EH (cell line): ENCODE results near the gene MVB12B.

ENCODE experiments used
- DNase-seq: peaks from one replicate; pipeline ENCODE4 v3.0.0-alpha.2; 2015; ENCODE audit warnings: low read depth

Gene MVB12B

DNA sequence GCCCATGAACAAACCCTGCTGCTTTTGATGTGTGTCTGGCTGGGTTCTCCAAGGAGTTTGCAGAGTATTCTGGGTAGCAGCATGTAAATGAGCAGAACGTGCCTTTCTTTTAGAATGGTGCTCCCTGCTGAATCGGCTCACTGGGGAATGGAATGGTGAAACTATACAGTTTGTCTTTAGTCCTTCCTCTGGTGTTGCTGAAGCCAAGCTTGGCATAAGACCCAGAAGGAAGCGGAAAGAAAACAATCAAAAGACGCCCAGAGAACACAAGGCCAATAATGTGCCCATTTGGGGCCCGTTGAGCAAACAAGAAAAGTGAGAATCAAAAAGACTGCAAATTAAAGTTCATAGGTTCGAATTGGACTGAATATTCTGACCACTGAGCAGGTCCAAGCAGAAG lies 60.1 kb downstream of the MVB12B start:
- no peak for DNase-seq

DNA sequence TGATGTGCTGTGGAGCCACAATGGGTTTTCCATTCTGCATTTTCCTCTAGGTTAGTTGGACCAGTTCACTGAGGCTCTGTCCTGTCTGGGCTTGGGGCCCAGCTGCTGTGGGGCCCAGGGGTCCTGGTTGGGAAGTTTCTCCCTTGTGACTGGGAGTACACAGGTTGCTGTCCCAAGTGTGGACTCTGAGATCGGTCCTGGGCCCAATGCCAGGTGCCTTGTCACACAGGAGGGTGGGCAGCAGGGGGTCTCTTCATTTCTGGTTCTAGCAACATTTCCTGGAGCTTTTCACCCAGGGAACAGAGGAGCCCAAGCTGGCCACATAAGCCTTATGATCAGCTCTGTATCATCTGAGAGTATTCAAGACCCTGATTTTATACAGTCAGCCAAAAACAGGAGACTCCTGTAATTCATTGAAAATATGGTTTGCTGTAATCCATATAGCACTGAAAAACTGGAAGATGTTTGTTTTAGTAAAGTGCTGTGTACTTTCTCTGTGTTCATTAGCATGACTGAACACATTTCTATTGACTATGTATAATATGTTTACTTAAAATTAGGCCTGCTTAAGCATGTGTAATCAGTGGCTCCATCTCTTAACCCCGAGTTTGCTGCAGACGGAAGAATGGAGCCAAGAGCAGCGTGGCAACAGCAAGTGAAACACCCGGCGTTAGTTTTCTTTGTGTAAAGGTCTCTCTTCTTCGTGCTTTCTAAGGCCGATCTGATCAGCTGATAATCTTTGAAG lies 62.5 kb downstream of the MVB12B start:
- DNase-seq: no peak

DNA sequence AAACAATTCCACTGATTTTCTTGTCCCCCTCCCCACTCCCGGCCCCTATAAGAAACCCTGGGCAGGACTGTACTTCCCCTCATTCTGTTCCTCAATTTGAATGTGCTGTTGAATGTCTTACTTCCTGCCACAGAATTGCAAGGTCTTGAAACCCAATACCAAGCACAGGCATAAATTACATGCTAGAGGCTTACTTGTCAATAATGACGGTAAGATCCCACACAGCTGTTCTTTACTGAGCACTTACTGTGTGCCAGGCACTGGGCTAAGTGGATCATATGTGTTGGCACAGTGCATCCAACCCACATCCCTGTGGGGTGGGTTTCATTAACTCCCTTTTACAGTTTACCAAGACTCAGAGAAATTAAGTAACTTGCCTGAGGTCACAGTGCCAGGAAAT lies 63.4 kb downstream of the MVB12B start:
- no peak for DNase-seq

DNA sequence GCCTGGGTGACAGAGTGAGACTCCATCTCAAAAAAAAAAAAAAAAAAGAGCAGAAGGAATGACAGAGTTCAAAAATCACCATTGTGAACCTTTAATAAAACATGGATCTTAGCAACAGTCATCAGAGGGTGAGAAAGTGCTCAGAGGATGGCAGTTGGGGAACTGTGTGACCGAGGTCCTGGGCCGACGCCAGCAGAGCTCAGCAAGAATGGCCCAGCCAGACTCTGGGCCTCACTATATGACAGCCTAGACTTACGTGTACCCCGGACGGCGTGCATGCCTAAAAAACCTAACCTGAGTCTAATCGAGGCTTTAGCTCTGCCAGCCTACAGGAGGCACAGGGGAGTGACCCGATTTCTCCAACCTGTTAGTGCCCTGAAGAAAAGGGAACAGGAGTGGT lies 64.3 kb downstream of the MVB12B start:
- DNase-seq: no peak

DNA sequence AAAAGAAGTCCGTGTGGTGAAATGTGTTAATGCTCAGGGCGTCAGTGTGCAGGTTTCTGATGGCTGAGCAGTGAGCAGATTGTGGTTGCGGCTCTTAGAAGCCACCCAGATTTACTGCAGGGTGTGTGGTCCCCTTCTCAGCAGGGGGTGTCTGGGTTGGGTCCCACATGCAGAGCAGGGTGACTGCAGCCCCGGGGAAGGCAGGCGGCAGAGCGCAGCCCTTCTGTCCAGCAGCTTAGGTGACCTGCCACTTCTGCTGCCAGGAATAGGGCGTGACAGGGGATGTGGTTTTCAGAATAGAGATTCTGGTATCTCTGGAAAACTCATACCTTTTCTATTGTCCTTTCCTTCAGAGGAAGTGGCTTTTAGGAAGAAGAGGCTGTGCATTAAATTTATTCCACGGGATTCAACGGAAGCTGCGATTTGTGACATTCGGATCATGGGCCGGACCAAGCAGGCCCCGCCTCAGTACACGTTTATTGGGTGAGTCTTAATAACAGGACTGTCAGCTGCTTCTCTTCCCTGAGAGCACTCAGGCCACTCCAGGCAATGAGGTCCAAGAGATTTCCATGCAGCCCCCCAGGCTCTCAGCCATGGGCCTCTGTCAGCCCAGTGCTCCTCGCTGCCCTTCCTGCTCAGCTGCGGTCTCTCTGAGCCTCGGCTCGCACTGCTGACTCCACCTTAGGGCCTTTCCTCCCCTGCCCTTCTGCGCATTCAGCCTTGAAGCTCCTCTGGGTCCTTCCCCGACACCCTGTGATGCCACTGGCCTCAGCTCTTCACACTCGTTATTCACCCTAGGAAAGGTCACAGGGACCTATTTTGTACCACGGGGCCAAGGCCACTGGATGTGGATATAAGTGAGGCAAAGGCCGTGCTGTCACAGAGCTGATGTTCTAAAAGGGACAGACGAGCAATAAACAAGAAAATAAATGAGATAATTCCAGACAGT lies 65.4 kb downstream of the MVB12B start:
- DNase-seq: no peak

DNA sequence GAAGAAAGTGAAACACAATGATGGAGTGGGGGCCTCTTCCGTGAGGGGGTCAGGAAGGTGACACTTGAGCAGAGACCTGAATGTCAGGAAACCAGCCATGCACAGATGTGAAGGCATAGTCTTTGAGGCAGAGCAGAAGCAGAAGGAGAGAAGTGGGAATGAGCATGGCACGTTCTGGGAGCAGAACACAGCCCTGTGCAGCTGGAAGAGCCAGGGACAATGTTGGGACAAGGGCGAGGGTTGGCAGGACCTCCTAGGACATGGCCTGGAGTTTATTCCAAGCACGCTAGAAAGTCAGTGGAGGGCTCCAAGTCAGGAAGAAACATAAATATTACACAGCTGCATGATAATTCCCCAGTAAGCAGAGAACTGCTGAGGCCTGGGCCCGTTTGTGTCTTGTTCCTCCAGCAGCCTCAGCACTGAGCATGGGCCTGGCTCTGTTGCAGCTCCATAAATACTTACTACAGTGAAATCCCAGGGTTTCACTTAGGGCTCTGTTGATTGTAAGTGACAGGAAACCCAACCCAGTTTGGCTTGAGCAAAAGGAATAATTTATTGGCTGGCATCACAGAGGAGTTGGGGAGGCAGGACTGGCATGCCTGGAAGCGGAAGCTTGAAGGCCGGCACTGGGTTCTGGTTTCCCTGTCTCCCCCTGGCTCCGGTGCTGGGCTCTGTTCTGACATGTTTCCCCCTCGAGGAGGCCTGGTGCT lies 66.2 kb downstream of the MVB12B start:
- no peak for DNase-seq

DNA sequence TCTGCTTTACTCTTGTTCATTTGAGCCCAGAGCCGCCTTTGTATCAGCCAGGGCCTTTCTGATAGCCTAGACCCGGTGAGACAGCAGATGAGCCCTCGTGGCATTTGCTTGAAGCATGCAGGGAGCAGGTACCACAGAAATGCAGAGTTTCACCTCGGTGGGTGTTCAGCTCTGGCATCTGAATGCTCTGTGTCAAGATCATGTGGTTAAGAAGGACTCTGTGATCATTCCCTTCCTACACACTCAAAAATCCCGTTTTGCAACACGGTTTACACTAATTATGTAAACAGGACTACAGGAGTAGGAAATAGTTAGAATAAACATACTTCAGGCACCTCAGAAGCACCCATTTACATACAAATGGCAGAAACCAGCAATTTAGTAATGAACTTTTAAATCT lies 67.2 kb downstream of the MVB12B start:
- no peak for DNase-seq

DNA sequence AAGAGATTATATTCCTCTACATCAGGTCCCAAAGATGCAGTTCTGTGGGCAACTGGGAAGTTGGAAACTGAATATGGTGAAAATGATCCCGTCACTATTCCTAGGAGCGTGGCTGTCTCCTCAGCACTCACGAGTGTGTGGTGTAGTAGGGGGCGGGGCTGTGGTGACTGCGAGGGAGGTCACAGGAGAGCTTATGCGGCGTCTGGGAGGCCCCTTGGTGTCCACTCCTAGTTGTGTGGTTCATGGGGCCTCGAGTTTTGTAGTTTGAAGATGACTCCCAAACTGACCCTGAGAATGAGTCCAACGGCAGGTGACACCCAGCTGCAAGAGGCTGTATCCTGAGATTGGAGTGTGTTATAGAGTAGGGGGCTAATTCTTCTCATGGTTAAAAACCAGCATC lies 68.2 kb downstream of the MVB12B start:
- no peak for DNase-seq

DNA sequence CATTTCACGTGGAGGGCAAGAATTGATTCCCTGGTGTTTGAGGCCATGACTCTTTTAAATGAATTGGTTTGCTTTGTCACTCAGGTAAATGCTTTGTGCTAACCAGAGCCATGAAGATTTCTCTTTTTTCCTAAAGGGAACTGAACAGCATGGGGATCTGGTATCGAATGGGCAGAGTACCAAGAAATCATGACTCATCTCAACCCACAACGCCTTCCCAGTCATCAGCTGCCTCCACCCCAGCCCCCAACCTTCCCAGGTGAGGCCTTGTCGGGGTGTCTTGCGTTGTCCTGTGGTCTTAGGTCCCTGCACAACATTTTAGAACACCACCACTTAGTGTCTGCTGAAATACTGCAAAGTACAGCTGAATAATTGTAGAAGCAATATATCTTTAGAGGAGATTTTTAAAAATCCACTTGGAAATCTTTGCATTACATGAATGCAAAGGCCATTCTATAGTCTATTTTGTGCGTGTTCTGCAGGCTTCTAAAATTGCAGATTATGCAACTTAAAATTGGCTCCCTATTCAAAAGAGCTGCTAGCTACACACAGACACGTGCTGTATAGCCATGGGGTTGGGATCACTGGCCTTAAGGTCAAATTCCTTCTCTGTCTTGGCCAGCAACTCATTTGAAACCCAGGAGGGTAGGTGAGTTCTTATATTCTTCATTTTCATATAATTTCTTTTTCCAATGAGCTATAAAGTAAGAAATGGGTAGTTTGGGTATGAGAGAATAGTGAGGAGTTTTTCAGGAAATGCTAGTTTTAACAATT lies 69.0 kb downstream of the MVB12B start:
- peak; percentile 54 for DNase-seq

DNA sequence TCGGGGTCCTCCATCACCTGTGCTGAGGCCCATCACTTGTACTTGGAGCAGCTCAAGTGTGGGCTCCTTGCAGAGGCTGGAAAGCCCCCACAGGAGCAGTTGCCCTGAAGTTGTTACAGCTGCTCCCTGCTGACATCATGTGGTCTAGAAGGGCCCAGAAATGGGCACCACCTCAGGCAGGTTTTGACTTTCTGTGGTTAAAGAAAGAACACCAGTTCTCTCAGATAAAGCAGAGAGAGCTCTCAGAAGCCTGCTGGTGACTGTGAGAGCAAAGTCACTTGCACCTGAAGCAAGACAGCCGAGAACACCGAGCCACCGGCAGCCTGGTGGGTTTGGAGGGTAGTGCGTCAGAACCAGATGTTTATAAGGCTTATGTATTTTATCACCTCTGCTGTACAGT lies 70.4 kb downstream of the MVB12B start:
- DNase-seq: no peak

DNA sequence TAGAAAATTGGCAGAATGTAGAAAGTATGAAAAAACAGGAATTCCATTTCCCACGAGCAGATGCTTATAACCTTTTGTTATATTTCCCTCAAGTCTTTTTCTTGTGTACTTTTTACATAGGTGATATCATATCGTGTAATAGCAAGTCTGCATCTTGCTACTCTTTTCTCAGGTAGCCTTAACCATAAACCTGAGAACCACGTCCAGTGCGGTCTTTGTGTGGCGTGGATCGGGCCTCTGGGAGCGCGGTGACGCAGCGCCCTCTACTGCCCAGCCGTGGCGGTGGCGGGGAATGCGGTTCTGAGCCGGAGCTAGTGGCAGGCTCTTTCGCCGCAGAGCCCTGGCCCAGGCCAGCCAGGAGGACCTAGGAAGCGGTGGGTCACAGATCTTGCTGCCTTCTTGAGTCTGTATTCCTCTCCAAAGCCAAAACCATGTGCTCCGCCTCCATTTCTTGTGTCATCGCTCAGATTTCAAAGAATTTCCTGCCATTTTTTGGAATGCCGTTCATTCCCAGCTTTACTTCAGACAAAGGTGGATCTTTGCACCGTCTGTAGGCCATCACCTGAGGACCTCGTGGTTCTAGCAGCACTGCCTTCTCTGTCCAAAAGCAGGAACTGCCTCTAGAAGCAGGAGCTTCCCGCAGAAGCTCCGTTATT lies 71.9 kb downstream of the MVB12B start:
- DNase-seq: peak; percentile 54

DNA sequence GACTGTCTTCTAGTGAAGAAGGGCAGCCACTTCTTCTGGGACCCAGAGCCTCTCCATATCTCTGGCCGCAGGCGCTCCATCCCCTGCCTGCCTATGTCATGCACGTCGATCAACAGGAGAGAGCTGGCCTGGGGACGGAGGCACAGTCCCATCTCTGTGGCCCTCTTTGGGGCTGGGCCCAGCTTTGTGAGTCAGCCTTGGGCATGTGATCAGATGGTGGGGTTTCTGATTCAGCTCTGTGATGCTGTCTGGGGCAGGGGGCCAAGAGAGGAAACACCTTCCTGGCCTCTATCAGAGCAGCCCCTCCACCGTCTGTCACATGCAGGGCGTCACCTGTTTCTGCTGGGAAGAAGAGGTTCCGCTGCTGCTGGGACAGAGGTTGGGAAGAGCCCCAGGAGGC lies 72.6 kb downstream of the MVB12B start:
- DNase-seq: no peak

DNA sequence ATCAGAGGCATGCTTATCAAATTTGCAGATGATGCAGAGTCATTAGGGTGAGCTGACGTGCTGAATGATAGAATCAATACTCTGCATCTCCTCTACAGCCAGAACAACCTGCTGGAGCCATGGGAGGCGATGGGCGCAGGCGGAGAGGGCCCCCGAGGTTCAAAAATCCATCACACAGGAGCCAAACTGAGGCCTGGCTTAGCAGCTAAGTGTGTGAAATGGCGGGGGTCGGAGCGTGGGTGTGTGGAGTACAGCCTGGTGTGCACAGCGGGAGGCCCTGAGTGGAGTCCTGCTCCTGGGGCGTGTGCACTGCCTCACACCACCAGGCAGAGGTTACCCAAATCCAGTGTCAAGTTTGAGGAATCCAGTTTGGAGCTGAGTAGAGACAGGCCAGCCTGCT lies 73.2 kb downstream of the MVB12B start:
- no peak for DNase-seq

DNA sequence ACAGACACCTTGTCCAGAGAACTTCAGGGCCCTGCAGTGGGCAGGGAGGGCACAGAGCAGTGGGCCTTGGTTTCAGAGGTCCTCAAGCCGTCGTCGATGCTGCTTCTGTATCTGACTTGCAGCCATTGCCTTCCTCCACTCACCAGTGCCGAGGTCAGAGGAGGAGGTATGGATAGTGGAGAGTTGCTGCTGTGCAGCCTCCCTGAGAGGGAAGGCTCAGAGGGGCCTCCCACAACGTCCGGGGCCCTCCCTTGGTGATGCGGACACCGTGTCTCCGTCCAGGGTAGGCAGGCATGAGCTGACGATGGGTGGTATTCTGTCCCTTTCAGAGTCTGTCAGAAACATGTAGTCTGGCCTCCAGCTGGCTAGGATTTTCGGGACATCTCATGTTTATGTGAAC lies 73.9 kb downstream of the MVB12B start:
- DNase-seq: no peak

DNA sequence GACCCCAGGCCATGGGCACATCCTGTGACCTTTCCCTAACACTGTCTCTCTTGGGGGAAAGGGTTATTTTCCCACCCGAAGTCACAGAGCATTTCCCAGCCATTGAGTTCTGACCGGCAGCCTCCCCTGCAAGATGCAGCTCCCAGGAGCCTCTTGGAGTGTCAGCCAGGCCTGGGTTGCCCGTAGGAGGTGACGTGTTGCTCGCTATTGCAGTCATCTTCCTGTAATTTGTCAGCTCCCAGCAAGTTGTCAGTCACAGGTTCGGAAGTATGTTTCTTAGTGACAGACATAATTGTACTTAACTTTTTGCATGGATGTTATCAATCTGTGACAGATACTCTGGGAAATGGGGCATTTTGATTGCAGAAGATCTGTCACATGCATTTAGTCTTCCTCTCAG lies 74.5 kb downstream of the MVB12B start:
- no peak for DNase-seq

DNA sequence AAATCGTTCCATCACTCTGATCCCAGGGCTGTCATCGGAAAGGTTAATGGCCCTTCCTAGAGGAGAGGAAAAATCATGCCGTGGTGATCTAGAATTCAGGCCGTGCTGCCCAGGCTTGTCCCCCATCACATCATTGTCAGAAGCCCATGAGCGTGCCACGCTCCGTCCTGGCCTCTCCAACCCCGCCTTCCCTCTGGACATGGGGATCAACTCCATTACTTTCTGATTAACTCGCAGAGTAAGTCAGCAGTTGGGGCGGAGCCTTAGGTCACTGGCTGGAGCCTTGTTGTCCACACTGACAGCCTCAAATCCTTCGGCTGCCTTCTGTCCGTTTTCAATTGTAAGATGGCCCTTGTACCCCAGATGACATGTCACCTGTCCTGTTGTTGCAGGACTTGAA lies 75.0 kb downstream of the MVB12B start:
- DNase-seq: no peak

DNA sequence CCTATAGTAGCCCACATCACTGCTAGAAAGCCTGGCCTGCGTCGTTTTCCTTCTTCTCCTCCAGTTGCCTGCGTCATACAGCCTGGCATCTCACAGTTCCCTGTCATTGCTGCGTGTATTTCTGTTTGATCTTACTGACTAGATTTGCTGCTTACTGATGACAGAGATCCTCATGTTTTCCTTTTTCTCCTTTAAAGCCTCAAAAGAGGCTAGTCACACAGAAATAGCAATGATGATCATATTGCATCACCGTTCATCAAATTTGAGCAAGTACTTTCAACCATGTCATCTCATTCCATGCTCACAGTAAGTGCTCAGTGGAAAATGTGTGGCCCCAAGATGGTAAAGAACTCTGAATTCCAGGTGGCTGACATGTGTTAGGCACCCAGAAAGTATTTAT lies 76.8 kb downstream of the MVB12B start:
- peak; percentile 29 for DNase-seq

DNA sequence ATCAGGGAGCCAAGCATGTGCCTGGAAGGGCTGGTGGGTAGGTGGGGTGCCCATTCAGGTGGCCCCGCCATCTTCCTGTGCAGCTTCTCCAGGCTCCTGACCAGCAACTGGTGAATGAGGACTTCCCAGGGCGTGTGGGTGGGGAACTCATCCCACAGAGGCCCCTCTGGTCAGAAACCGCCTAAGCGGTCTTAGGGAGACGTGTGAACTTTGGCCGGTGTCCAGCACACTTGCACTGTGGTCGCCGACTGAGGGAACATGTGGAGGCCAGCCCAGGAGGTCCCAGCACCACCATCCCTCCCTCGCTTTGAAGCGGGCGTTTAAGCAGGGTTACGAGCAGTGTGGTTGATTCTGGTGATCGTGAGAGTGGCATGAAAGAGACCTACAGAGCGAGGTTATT lies 77.8 kb downstream of the MVB12B start:
- DNase-seq: no peak

DNA sequence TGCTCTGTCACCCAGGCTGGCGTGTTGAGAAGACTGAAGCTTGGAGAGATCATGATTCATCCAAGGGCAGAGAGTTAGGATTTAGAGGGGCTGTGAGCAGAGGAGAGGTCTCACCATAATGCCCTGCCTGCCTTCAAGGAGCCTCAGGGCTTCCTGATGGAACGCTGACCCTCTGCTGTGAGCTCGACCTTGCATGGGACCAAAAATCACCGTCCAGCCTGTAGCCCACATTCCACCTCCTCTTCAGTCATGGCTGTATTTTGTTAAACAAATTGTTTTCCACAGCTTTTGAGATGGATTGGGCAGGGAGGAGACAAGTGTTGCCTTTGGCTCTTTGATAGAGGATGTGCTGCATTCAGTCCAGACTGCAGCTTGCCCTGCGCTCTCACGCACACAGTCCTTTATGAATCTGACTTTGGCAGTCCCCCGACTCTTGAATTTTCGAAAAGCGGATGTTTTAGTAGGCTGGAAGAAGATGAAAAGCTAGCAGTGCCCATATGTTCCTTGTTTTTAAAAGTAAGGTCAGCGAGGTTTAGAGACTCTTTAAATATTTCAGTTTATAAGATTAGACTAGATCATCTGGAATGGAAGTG lies 79.5 kb downstream of the MVB12B start:
- peak; percentile 55 for DNase-seq

DNA sequence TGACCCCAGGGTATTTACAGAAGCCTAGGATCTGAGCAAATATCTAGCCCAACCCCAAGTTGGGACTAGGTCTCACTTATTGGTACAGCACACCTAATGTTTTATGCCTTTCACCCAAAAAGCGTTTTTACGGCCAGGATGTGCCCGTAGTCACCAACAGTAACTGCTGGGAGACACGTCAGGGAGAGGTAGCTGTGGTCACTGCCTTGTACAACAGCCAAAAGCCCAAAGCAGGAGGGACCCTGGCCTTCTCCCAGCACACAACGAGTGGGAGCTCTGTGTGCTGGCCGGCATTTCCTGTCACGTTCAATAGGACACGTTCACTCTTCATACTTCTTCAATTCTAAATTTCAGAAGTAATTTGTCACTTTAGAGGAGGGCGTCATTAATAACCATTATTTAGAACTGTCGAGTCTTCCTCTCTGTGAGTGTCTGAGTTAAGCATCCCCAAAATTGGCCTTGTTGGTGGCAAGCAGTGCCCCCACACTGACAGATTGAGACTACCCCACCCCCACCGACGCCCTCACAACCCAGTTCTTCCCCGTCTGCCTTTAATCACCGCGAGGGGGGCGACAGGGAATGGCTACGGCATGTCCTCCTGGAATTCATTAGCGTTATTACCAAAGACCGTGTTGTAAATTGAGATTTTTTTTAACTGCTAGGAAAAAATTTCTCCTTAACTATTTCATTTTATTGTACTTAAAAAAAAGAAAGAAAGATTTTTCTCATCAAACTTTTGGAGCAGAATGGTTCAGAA lies 80.7 kb downstream of the MVB12B start:
- peak; percentile 82 for DNase-seq
